Measurements from ENCODE around the gene ZBTB6. TPM values are rescaled to one million over a fixed set of nuclear protein-coding genes. Genes with fewer than 3 reads are reported as not detected.

The ZBTB6 gene
- total RNA-seq, 1 donor from 2014 or later: 7.6 TPM

- TF ChIP-seq CTCF (IDR thresholded peaks at IDR 0.05): no peak
- no peak for DNase-seq (ENCODE audit: extremely low spot score, unreplicated experiment)
- Mint-ChIP-seq H3K4me1 (ENCODE audit: unreplicated experiment) (peaks cover 66% of the 10 kb centered on the region), H3K9me3 (ENCODE audit: unreplicated experiment) (no peaks in the 10 kb centered on the region), H3K36me3 (ENCODE audit: unreplicated experiment) (no peaks in the 10 kb centered on the region), H3K27ac (ENCODE audit: unreplicated experiment) (no peak overlapping the region), H3K27me3 (ENCODE audit: unreplicated experiment) (no peaks in the 10 kb centered on the region), H3K4me3 (ENCODE audit: unreplicated experiment) (no peak overlapping the region)
These were observed 37.1 kb upstream of the ZBTB6 start for GRCh38 chr9:122950263-122950662.

- peak overlapping the region; percentile 28 for H3K27ac Mint-ChIP-seq (ENCODE audit: unreplicated experiment)
- H3K9me3 Mint-ChIP-seq (ENCODE audit: unreplicated experiment): no peaks in the 10 kb centered on the region
- peaks cover 65% of the 10 kb centered on the region for H3K4me1 Mint-ChIP-seq (ENCODE audit: unreplicated experiment)
- TF ChIP-seq CTCF (IDR thresholded peaks at IDR 0.05): no peak
- no peak for DNase-seq (ENCODE audit: extremely low spot score, unreplicated experiment)
- no peaks in the 10 kb centered on the region for H3K27me3 Mint-ChIP-seq (ENCODE audit: unreplicated experiment)
- no peak overlapping the region for H3K4me3 Mint-ChIP-seq (ENCODE audit: unreplicated experiment)
- H3K36me3 Mint-ChIP-seq (ENCODE audit: unreplicated experiment): peaks cover 1% of the 10 kb centered on the region
These were observed 36.6 kb upstream of the ZBTB6 start for GRCh38 chr9:122949696-122950095.

GRCh38 chr9:122948313-122948712 is 35.2 kb upstream of the ZBTB6 start:
- no peak overlapping the region for H3K4me3 Mint-ChIP-seq (ENCODE audit: unreplicated experiment)
- DNase-seq (ENCODE audit: extremely low spot score, unreplicated experiment): no peak
- H3K9me3 Mint-ChIP-seq (ENCODE audit: unreplicated experiment): no peaks in the 10 kb centered on the region
- no peaks in the 10 kb centered on the region for H3K27me3 Mint-ChIP-seq (ENCODE audit: unreplicated experiment)
- peaks cover 1% of the 10 kb centered on the region for H3K36me3 Mint-ChIP-seq (ENCODE audit: unreplicated experiment)
- peak overlapping the region; percentile 71 for H3K27ac Mint-ChIP-seq (ENCODE audit: unreplicated experiment)
- peaks cover 61% of the 10 kb centered on the region for H3K4me1 Mint-ChIP-seq (ENCODE audit: unreplicated experiment)
- TF ChIP-seq CTCF (IDR thresholded peaks at IDR 0.05): no peak

- Mint-ChIP-seq H3K4me3 (ENCODE audit: unreplicated experiment) (no peak overlapping the region), H3K4me1 (ENCODE audit: unreplicated experiment) (peaks cover 68% of the 10 kb centered on the region), H3K36me3 (ENCODE audit: unreplicated experiment) (peaks cover 1% of the 10 kb centered on the region), H3K27ac (ENCODE audit: unreplicated experiment) (peak overlapping the region; percentile 14), H3K9me3 (ENCODE audit: unreplicated experiment) (no peaks in the 10 kb centered on the region), H3K27me3 (ENCODE audit: unreplicated experiment) (no peaks in the 10 kb centered on the region)
- no peak for DNase-seq (ENCODE audit: extremely low spot score, unreplicated experiment)
- no peak for TF ChIP-seq CTCF (IDR thresholded peaks at IDR 0.05)
These were observed 33.4 kb upstream of the ZBTB6 start for GRCh38 chr9:122946461-122947005.

GRCh38 chr9:122944960-122945888 is 32.1 kb upstream of the ZBTB6 start:
- Mint-ChIP-seq H3K4me1 (ENCODE audit: unreplicated experiment) (peaks cover 65% of the 10 kb centered on the region), H3K4me3 (ENCODE audit: unreplicated experiment) (peak overlapping the region; percentile 12), H3K9me3 (ENCODE audit: unreplicated experiment) (no peaks in the 10 kb centered on the region), H3K27me3 (ENCODE audit: unreplicated experiment) (no peaks in the 10 kb centered on the region), H3K36me3 (ENCODE audit: unreplicated experiment) (peaks cover 1% of the 10 kb centered on the region), H3K27ac (ENCODE audit: unreplicated experiment) (peak overlapping the region; percentile 70)
- no peak for TF ChIP-seq CTCF (IDR thresholded peaks at IDR 0.05)
- no peak for DNase-seq (ENCODE audit: extremely low spot score, unreplicated experiment)
